Measurements from ENCODE around the gene PLEKHG4B.
A peak's percentile ranks its signal among the peaks of the same experiment; 100 is the strongest.
"Not testable (repeated sequence)": the region's sequence is repeated elsewhere in the genome, so short reads cannot be mapped to it uniquely, and the experiment has no call there.

The PLEKHG4B gene

GRCh38 chr5:91556-92263, at the start of gene PLEKHG4B:
TSS of gene PLEKHG4B (plus strand) at chr5:92168. CDS start at chr5:92232, 64 bp downstream.
- DNase-seq: no peak

- DNase-seq: no peak
These were observed 49.7 kb upstream of the PLEKHG4B start for GRCh38 chr5:42250-42649.

GRCh38 chr5:48192-48591, 43.8 kb upstream of the PLEKHG4B start:
- DNase-seq: no peak

- peak; percentile 16 for DNase-seq
These were observed 42.4 kb upstream of the PLEKHG4B start for GRCh38 chr5:49530-49929.

GRCh38 chr5:49953-50544, 41.9 kb upstream of the PLEKHG4B start:
- no peak for DNase-seq

GRCh38 chr5:50724-51499, 41.1 kb upstream of the PLEKHG4B start:
- DNase-seq: no peak

- no peak for DNase-seq
These were observed 40.5 kb upstream of the PLEKHG4B start for GRCh38 chr5:51500-51823.

GRCh38 chr5:53381-54174, 38.4 kb upstream of the PLEKHG4B start:
- peak; percentile 3 for DNase-seq

GRCh38 chr5:54175-54730, 37.7 kb upstream of the PLEKHG4B start:
- no peak for DNase-seq

GRCh38 chr5:54876-55569, 36.9 kb upstream of the PLEKHG4B start:
- no peak for DNase-seq

GRCh38 chr5:56561-57290, 35.2 kb upstream of the PLEKHG4B start:
- DNase-seq: no peak

- not testable (repeated sequence) for DNase-seq
These were observed 31.7 kb upstream of the PLEKHG4B start for GRCh38 chr5:60250-60649.

- no peak for DNase-seq
These were observed 21.5 kb upstream of the PLEKHG4B start for GRCh38 chr5:70440-70839.

- not testable (repeated sequence) for DNase-seq
These were observed 19.4 kb upstream of the PLEKHG4B start for GRCh38 chr5:72316-73180.

GRCh38 chr5:73181-73447, 18.9 kb upstream of the PLEKHG4B start:
- not testable (repeated sequence) for DNase-seq

GRCh38 chr5:73768-74502, 18.0 kb upstream of the PLEKHG4B start:
- DNase-seq: no peak

GRCh38 chr5:74503-75109, 17.4 kb upstream of the PLEKHG4B start:
- no peak for DNase-seq

GRCh38 chr5:75331-76320, 16.3 kb upstream of the PLEKHG4B start:
- DNase-seq: no peak

Measured in stimulated activated naive CD4-positive, alpha-beta T cell treated with Interleukin-2 at 50 U/mL for 16 hours (primary cell).